ENCODE data around the gene OTUD7B. TPM values are rescaled to one million over a fixed set of nuclear protein-coding genes. Genes with fewer than 3 reads are reported as not detected.

Gene OTUD7B
- total RNA-seq, 2 experiments from 2014 or later = 2.0 to 2.9 TPM

DNA sequence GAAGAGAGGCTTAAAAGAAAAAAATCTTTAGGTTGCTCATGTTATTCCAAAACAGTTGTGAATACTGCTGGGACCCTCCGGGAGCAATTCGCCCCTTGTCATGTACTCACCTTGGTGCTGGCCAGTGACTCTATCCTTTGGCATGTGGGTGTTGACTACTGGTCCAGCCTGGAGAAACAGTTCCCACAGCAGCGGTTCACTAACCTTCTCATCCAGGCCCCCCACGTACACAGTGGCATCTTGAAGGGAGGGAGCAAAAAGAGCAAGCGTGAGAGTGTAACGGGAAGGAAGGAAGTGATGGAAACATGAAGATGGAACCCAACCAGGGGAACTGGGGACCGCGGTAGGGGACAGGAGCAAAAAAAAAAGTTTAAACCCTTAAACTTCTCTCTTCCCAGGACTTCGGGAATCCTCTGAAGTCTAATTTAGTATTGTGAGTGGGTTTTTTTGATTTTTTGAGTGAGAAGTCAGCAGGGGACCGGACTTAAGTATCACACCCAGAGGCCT is 83.4 kb downstream of the OTUD7B start:
- Histone ChIP-seq H3K27ac (ENCODE audit: low read depth in 1 of 2, low read length in 2 of 2) (peak overlapping the region; percentile 87 to 93), H3K4me3 (ENCODE audit: low read length) (peak overlapping the region; percentile 94), H3K4me1 (ENCODE audit: insufficient read depth, low read length) (peaks cover 28% of the 10 kb centered on the region), H3K9me3 (ENCODE audit: control insufficient read depth in 1 of 2, insufficient read depth in 1 of 2, low read length in 2 of 2) (no peaks in the 10 kb centered on the region), H3K36me3 (ENCODE audit: insufficient read depth, low read length) (peaks cover 47% of the 10 kb centered on the region), H3K27me3 (ENCODE audit: control insufficient read depth in 1 of 2, insufficient read depth in 2 of 2, low read length in 2 of 2) (no peaks in the 10 kb centered on the region)
- DNase-seq (peak in 1 of 14 experiments; percentile 20), ATAC-seq (ENCODE audit: poor library complexity) (no peak)
- POLR2A ChIA-PET = no interaction called here
- Mint-ChIP-seq H3K4me1 (ENCODE audit: low read depth) (peaks cover 47% of the 10 kb centered on the region), H3K27ac (peak overlapping the region; percentile 99), H3K36me3 (ENCODE audit: low read depth) (peaks cover 62% of the 10 kb centered on the region), H3K27me3 (peaks cover 8% of the 10 kb centered on the region), H3K9me3 (no peaks in the 10 kb centered on the region), H3K4me3 (peak overlapping the region; percentile 98)
- CTCF ChIA-PET = no interaction called here
- TF ChIP-seq, protein P1, sequence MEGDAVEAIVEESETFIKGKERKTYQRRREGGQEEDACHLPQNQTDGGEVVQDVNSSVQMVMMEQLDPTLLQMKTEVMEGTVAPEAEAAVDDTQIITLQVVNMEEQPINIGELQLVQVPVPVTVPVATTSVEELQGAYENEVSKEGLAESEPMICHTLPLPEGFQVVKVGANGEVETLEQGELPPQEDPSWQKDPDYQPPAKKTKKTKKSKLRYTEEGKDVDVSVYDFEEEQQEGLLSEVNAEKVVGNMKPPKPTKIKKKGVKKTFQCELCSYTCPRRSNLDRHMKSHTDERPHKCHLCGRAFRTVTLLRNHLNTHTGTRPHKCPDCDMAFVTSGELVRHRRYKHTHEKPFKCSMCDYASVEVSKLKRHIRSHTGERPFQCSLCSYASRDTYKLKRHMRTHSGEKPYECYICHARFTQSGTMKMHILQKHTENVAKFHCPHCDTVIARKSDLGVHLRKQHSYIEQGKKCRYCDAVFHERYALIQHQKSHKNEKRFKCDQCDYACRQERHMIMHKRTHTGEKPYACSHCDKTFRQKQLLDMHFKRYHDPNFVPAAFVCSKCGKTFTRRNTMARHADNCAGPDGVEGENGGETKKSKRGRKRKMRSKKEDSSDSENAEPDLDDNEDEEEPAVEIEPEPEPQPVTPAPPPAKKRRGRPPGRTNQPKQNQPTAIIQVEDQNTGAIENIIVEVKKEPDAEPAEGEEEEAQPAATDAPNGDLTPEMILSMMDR (IDR thresholded peaks at IDR 0.05) = no peak
- intact Hi-C loops (cut with DNase I, micrococcal nuclease) = loop anchor here (1.0 to 2.0 kb wide), 4 partner anchors 28 to 39 kb away; partner anchors contain the start of gene BOLA1 (in 2 of the 2)

DNA sequence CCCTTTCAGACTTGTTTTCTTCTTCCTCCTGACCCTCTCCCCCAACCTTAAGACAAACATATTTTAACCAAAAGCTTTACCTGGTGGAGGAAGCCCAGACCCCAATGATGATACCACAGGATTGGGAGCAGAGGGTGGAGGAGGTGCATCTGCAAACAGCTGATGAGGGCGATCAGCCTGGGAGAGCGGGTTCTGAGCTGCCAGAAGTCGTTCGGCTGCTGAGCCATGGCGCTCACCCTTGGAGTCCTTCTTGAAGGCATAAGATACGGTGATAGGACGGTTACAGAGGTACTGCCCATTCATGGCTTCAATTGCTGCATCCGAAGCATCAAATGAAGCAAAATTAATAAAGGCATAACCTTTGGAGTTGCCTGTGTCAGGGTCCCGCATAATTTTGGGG is 84.2 kb downstream of the OTUD7B start:
- Histone ChIP-seq H3K4me1 (ENCODE audit: insufficient read depth, low read length) (peaks cover 28% of the 10 kb centered on the region), H3K27ac (ENCODE audit: low read depth in 1 of 2, low read length in 2 of 2) (no peak overlapping the region), H3K9me3 (ENCODE audit: control insufficient read depth in 1 of 2, insufficient read depth in 1 of 2, low read length in 2 of 2) (no peaks in the 10 kb centered on the region), H3K27me3 (ENCODE audit: control insufficient read depth in 1 of 2, insufficient read depth in 2 of 2, low read length in 2 of 2) (no peaks in the 10 kb centered on the region), H3K36me3 (ENCODE audit: insufficient read depth, low read length) (peaks cover 50% of the 10 kb centered on the region), H3K4me3 (ENCODE audit: low read length) (no peak overlapping the region)
- Mint-ChIP-seq H3K36me3 (ENCODE audit: low read depth) (peaks cover 69% of the 10 kb centered on the region), H3K4me1 (ENCODE audit: low read depth) (peaks cover 47% of the 10 kb centered on the region), H3K27me3 (peaks cover 2% of the 10 kb centered on the region), H3K4me3 (peak overlapping the region; percentile 98), H3K27ac (no peak overlapping the region), H3K9me3 (no peaks in the 10 kb centered on the region)
- DNase-seq (no peak), ATAC-seq (ENCODE audit: poor library complexity) (no peak)
- intact Hi-C loops (cut with DNase I, micrococcal nuclease) = loop anchor here (2.0 kb wide), 2 partner anchors 27 to 37 kb away; partner anchors contain the start of gene BOLA1 (in 1 of the 2)
- ChIA-PET POLR2A (interaction anchor here (1.0 kb wide), 1 partner anchor 39 kb away, joined by 4 read pairs; a partner anchor contains a TSS), CTCF (no interaction called here)
- TF ChIP-seq, protein P1 (IDR thresholded peaks at IDR 0.05) = no peak

DNA sequence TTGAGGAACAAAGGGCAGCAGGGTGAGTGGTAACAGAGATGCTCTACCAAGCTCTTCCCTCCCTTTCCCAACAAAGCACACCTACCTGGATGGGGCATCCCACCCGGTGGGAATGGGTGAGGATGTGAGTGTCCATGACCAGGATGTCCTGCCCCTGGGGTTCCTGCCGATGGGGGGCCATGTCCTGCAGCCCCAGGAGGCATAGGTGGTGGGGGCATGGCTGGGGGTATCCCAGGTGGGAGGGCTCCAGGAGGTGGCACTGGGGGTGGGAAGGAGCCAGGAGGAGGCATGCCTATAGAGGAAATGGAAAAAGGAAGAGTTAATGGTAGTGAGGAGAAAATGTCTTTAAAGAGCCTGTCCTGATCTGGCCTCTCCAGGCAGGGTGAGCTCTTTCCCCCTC is 84.8 kb downstream of the OTUD7B start:
- ChIA-PET POLR2A (interaction anchor here (1.0 kb wide), 1 partner anchor 39 kb away, joined by 4 read pairs; a partner anchor contains a TSS), CTCF (no interaction called here)
- Histone ChIP-seq H3K9me3 (ENCODE audit: control insufficient read depth in 1 of 2, insufficient read depth in 1 of 2, low read length in 2 of 2) (no peaks in the 10 kb centered on the region), H3K4me1 (ENCODE audit: insufficient read depth, low read length) (peaks cover 28% of the 10 kb centered on the region), H3K27ac (ENCODE audit: low read depth in 1 of 2, low read length in 2 of 2) (no peak overlapping the region), H3K27me3 (ENCODE audit: control insufficient read depth in 1 of 2, insufficient read depth in 2 of 2, low read length in 2 of 2) (no peaks in the 10 kb centered on the region), H3K4me3 (ENCODE audit: low read length) (no peak overlapping the region), H3K36me3 (ENCODE audit: insufficient read depth, low read length) (peaks cover 50% of the 10 kb centered on the region)
- DNase-seq (no peak), ATAC-seq (ENCODE audit: poor library complexity) (no peak)
- Mint-ChIP-seq H3K4me1 (ENCODE audit: low read depth) (peaks cover 47% of the 10 kb centered on the region), H3K36me3 (ENCODE audit: low read depth) (peaks cover 69% of the 10 kb centered on the region), H3K27me3 (no peaks in the 10 kb centered on the region), H3K4me3 (peak overlapping the region; percentile 98), H3K27ac (peak overlapping the region; percentile 8), H3K9me3 (no peaks in the 10 kb centered on the region)
- TF ChIP-seq, protein P1 (IDR thresholded peaks at IDR 0.05) = no peak
- intact Hi-C loops (cut with DNase I, micrococcal nuclease) = loop anchor here (2.0 kb wide), 2 partner anchors 27 to 37 kb away; partner anchors contain the start of gene BOLA1 (in 1 of the 2)
